ENCODE measurements around the gene HMSD. TPM values are rescaled to one million over a fixed set of nuclear protein-coding genes. Genes with fewer than 3 reads are reported as not detected.

The HMSD gene
- total RNA-seq, 1 experiment from 2014 or later, result not detected

DNA sequence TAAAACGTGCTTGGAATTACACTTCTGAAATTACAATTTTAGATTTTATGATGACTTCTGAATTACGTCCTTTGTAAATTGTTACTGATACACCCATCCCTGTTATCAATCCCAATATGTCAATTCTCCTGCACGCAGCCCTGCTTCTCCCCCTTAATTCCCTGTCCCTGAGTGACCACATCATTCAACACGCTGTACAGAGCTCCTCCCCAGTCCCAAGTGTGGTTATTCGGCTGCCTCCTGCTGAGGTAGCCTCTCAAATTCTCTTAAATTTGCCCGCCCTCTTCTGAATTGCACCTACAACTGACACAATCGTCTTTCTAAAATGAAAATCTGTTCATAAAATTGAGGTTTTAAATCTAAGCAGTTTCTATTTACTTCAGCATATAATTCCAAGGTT is 30.9 kb downstream of the HMSD start:
- no peak for DNase-seq (ENCODE audit: low read depth)
- in situ Hi-C loops (cut with HindIII; ENCODE audit: low pct_unique_long_range_greater_than_20kb, low sequenced_read_pairs), result no loop called here

GRCh38 chr18:63980896-63981460 is 31.9 kb downstream of the HMSD start:
- DNase-seq (ENCODE audit: low read depth), result no peak
- in situ Hi-C loops (cut with HindIII; ENCODE audit: low pct_unique_long_range_greater_than_20kb, low sequenced_read_pairs), result no loop called here

GRCh38 chr18:63981719-63982118 is 32.6 kb downstream of the HMSD start:
- in situ Hi-C loops (cut with HindIII; ENCODE audit: low pct_unique_long_range_greater_than_20kb, low sequenced_read_pairs), result no loop called here
- DNase-seq (ENCODE audit: low read depth), result no peak

DNA sequence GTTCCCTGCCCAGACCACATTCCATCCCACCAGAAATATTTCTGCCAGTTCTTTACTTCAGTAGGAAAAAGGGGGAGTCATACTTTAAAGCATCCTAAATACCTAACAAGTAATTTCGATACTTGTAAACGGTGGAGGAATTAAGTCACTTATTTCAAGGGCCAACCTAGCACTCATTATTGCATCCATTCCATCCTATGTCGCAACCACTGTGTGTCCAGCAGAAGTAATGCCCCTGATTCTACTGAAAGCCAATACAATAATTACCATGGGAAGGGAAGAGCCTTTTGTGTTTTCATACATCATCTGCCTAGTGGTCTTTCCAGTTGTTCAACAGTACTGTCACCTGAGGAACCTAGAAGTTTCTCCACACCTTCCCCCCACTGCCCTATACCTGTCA is 33.3 kb downstream of the HMSD start:
- no peak for DNase-seq (ENCODE audit: low read depth)
- in situ Hi-C loops (cut with HindIII; ENCODE audit: low pct_unique_long_range_greater_than_20kb, low sequenced_read_pairs), result no loop called here

DNA sequence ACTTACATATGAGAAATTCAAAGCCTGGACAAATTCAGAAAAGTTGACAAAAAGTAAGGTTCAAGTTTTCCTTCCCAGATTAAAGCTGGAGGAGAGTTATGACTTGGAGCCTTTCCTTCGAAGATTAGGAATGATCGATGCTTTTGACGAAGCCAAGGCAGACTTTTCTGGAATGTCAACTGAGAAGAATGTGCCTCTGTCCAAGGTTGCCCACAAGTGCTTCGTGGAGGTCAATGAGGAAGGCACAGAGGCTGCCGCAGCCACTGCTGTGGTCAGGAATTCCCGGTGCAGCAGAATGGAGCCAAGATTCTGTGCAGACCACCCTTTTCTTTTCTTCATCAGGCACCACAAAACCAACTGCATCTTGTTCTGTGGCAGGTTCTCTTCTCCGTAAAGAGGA is 37.8 kb downstream of the HMSD start:
- no peak for DNase-seq (ENCODE audit: low read depth)
- in situ Hi-C loops (cut with HindIII; ENCODE audit: low pct_unique_long_range_greater_than_20kb, low sequenced_read_pairs), result no loop called here

- no peak for DNase-seq (ENCODE audit: low read depth)
- in situ Hi-C loops (cut with HindIII; ENCODE audit: low pct_unique_long_range_greater_than_20kb, low sequenced_read_pairs), result no loop called here
Observed at GRCh38 chr18:63987743-63988142, 38.6 kb downstream of the HMSD start.

DNA sequence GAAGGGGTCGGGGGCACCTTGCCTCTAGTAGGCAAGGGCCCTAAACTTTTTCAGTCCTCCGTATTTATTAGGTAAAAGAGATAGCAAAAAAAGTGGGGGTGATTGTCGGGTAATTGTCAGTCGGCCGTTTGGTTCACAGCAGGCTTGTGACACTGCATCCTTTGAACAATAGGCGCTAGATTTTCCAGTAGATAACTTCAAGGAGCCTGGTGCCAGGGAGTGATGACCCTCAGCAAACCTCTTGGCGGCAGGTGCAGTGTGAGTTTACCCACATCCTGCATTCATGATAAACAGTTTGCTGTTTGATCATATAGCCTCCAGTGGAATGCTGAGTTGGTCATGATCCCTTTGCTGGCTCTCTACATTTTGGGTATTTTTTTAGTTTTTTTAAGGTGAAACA is 43.6 kb downstream of the HMSD start:
- in situ Hi-C loops (cut with HindIII; ENCODE audit: low pct_unique_long_range_greater_than_20kb, low sequenced_read_pairs), result no loop called here
- no peak for DNase-seq (ENCODE audit: low read depth)

- DNase-seq (ENCODE audit: low read depth), result peak; percentile 27
- in situ Hi-C loops (cut with HindIII; ENCODE audit: low pct_unique_long_range_greater_than_20kb, low sequenced_read_pairs), result no loop called here
Observed at GRCh38 chr18:63994783-63995399, 45.8 kb downstream of the HMSD start.

DNA sequence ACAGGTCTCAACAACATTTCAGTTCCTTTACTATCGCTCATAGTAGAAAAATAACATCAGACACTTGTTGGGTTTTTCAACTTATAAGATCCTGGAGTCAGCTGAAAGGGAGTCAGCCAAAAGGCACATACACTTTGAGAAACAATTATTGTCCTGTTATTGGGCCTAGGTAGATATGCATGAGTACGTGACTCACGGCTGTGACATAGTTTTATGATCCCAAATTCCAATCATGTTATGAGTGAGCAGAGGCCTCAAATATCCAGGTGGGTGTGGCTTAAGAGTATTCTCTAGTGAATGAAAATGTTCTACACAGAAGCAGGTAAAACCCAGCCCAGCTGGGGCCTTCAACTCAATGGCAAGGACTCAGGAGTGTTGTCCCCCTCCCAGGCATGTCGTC is 47.9 kb downstream of the HMSD start:
- in situ Hi-C loops (cut with HindIII; ENCODE audit: low pct_unique_long_range_greater_than_20kb, low sequenced_read_pairs), result no loop called here

DNA sequence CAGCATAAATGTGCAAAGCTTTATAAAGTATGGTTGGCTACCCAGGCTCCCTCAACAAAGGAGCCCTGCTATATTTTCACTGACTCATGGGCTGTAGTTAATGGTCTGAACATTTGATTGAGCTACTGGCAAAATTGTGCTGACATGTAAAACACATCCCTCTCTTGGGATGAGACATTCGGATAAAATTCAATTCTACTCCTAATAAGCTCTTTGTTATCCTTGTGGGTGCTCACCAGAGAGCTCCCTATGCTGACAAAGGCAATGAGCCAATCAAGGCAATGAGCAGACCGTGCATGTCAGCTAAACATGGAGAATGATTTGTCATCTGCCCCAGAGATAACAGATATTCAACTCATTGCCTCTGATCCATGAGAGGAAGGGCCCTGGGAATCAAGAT is 48.5 kb downstream of the HMSD start:
- DNase-seq (ENCODE audit: low read depth), result no peak
- in situ Hi-C loops (cut with HindIII; ENCODE audit: low pct_unique_long_range_greater_than_20kb, low sequenced_read_pairs), result no loop called here

More for the DNA sequence above, 47.9 kb downstream of the HMSD start:
- no peak for DNase-seq (ENCODE audit: low read depth)

DNA sequence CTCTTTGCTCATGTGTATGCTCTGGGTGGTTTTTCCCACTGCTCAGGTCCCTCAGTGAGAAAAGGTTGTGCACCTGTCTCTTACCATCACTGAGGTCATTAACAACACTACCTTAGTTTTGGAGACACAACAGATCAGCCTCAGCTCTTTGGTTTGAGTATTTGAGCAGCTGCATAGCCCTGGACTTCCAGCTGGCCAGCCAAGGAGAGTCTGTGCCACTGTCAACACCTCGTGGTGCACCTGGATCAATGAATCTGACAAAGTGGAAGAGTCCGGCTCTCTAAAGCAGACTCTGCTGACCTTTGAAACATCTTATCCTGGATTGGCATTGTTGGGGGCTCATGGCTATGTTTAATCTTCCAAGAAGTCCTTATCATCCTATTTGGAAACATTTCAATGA is 50.8 kb downstream of the HMSD start:
- DNase-seq (ENCODE audit: low read depth), result no peak
- in situ Hi-C loops (cut with HindIII; ENCODE audit: low pct_unique_long_range_greater_than_20kb, low sequenced_read_pairs), result no loop called here

GRCh38 chr18:64002581-64002980 is 53.5 kb downstream of the HMSD start:
- in situ Hi-C loops (cut with HindIII; ENCODE audit: low pct_unique_long_range_greater_than_20kb, low sequenced_read_pairs), result no loop called here
- DNase-seq (ENCODE audit: low read depth), result no peak

- in situ Hi-C loops (cut with HindIII; ENCODE audit: low pct_unique_long_range_greater_than_20kb, low sequenced_read_pairs), result no loop called here
- DNase-seq (ENCODE audit: low read depth), result no peak
Observed at GRCh38 chr18:64009305-64009704, 60.2 kb downstream of the HMSD start.

Other genes starting within 250 kb of the HMSD start
- gene SERPINB11, start 246.3 kb upstream of the HMSD start, total RNA-seq (2014; rRNA removed; shearing (Covaris generic); ENCODE audit: low replicate concordance), result not detected in 2 replicates
- 3.4 and 9.3 TPM in 2 replicates for gene SERPINB7, start 173.9 kb upstream of the HMSD start, total RNA-seq (2014; rRNA removed; shearing (Covaris generic); ENCODE audit: low replicate concordance)
- gene SERPINB2, start 61.6 kb upstream of the HMSD start, total RNA-seq (2014; rRNA removed; shearing (Covaris generic); ENCODE audit: low replicate concordance), result not detected in 2 replicates
- gene SERPINB10, start 41.3 kb upstream of the HMSD start, total RNA-seq (2014; rRNA removed; shearing (Covaris generic); ENCODE audit: low replicate concordance), result not detected in 2 replicates
- 0.12 and 4.9 TPM in 2 replicates for gene SERPINB8, start 20.8 kb downstream of the HMSD start, total RNA-seq (2014; rRNA removed; shearing (Covaris generic); ENCODE audit: low replicate concordance)
- gene LINC00305, start 199.8 kb downstream of the HMSD start, total RNA-seq (2014; rRNA removed; shearing (Covaris generic); ENCODE audit: low replicate concordance), result not detected in 2 replicates